Vagina (tissue), 2 donors: ENCODE data around the gene ASB4. TPM values are rescaled to one million over a fixed set of nuclear protein-coding genes. Genes with fewer than 3 reads are reported as not detected.

Source experiments
- DNase-seq, 2 donors: peaks; one replicate each; pipeline ENCODE4 v3.0.0-alpha.2; 2017; ENCODE audit errors: extremely low spot score in 2 of 2
- H3K27ac ChIP-seq: fragments of 200-600 bp; sonication (generic); one replicate; pipeline ENCODE4 v1.5.1; 2019
- H3K27me3 ChIP-seq: fragments of 200-600 bp; sonication (generic); one replicate; pipeline ENCODE4 v1.5.1; 2019
- H3K36me3 ChIP-seq, 2 donors: fragments of 200-600 bp; sonication (generic); one replicate each; pipeline ENCODE4 v1.5.1; 2017 to 2019
- H3K4me1 ChIP-seq: fragments of 200-600 bp; sonication (generic); one replicate; pipeline ENCODE4 v1.5.1; 2019
- H3K4me3 ChIP-seq, 2 donors: fragments of 200-600 bp; sonication (generic); 1 replicate in 1 of 2; 2 replicates in 1 of 2; pipeline ENCODE4 v1.5.1; 2016 to 2019
- H3K9me3 ChIP-seq: fragments of 200-600 bp; sonication (generic); one replicate; pipeline ENCODE4 v1.5.1; 2019
- POLR2A ChIP-seq, 2 donors: fragments of 450-650 bp; IDR thresholded peaks; one replicate each; pipeline ENCODE4 v1.6.1; 2017; ENCODE audit warnings: antibody characterized with exemption in 2 of 2, mild to moderate bottlenecking in 2 of 2, moderate library complexity in 2 of 2
- POLR2AphosphoS5 ChIP-seq, 2 donors: sonication (generic); formaldehyde crosslinking; IDR thresholded peaks; one replicate each; pipeline ENCODE4 v1.9.0; 2017; ENCODE audit warnings: antibody characterized with exemption in 2 of 2, mild to moderate bottlenecking in 2 of 2, low read depth in 1 of 2; ENCODE audit not compliant: insufficient read depth in 1 of 2
- intact Hi-C: fragments of 100-400 bp; cut with DNase I; formaldehyde crosslinking; loops from one replicate; pipeline ENCODE4 v1.15.1; 2023
- total RNA-seq: library from RNA; depleted of rRNA; stranded (reverse); fragments of >200 nt; gene quantifications from one replicate; pipeline ENCODE4 v1.2.3, GENCODE V29; 2016
- TF ChIP-seq, protein P1 (sequence below), 3 experiments: fragments of 450-650 bp in 2 of 3; fragments of 200-600 bp in 1 of 3; sonication (generic) in 1 of 3; IDR thresholded peaks; one replicate each; pipeline ENCODE4 v1.5.1; 2017 to 2019; ENCODE audit warnings: antibody characterized with exemption in 3 of 3, mild to moderate bottlenecking in 2 of 3, moderate library complexity in 2 of 3

ASB4 gene
- total RNA-seq, 1 donor from 2014 or later, result 0.25 TPM

- intact Hi-C loops, result no loop called here
- Histone ChIP-seq H3K36me3 (no peaks in the 10 kb centered on the region), H3K4me1 (no peaks in the 10 kb centered on the region), H3K27ac (no peak overlapping the region), H3K9me3 (no peaks in the 10 kb centered on the region), H3K27me3 (no peaks in the 10 kb centered on the region), H3K4me3 (no peak overlapping the region)
- DNase-seq, result no peak
- TF ChIP-seq, protein P1, sequence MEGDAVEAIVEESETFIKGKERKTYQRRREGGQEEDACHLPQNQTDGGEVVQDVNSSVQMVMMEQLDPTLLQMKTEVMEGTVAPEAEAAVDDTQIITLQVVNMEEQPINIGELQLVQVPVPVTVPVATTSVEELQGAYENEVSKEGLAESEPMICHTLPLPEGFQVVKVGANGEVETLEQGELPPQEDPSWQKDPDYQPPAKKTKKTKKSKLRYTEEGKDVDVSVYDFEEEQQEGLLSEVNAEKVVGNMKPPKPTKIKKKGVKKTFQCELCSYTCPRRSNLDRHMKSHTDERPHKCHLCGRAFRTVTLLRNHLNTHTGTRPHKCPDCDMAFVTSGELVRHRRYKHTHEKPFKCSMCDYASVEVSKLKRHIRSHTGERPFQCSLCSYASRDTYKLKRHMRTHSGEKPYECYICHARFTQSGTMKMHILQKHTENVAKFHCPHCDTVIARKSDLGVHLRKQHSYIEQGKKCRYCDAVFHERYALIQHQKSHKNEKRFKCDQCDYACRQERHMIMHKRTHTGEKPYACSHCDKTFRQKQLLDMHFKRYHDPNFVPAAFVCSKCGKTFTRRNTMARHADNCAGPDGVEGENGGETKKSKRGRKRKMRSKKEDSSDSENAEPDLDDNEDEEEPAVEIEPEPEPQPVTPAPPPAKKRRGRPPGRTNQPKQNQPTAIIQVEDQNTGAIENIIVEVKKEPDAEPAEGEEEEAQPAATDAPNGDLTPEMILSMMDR (IDR thresholded peaks at IDR 0.05), result no peak
- TF ChIP-seq POLR2AphosphoS5 (IDR thresholded peaks at IDR 0.05; ENCODE audit: insufficient read depth in 1 of 2, low read depth in 1 of 2) (no peak), POLR2A (IDR thresholded peaks at IDR 0.05) (no peak)
Measured at GRCh38 chr7:95539426-95539825, 53.7 kb downstream of the ASB4 start.

- Histone ChIP-seq H3K4me3 (no peak overlapping the region), H3K27me3 (no peaks in the 10 kb centered on the region), H3K36me3 (no peaks in the 10 kb centered on the region), H3K9me3 (no peaks in the 10 kb centered on the region), H3K4me1 (peaks cover 2% of the 10 kb centered on the region), H3K27ac (no peak overlapping the region)
- TF ChIP-seq, protein P1 (IDR thresholded peaks at IDR 0.05), result no peak
- TF ChIP-seq POLR2A (IDR thresholded peaks at IDR 0.05) (no peak), POLR2AphosphoS5 (IDR thresholded peaks at IDR 0.05; ENCODE audit: insufficient read depth in 1 of 2, low read depth in 1 of 2) (no peak)
- intact Hi-C loops, result no loop called here
- DNase-seq, result no peak
Measured at GRCh38 chr7:95540366-95540765, 54.6 kb downstream of the ASB4 start.

GRCh38 chr7:95543312-95543711, 57.6 kb downstream of the ASB4 start:
- TF ChIP-seq POLR2AphosphoS5 (IDR thresholded peaks at IDR 0.05; ENCODE audit: insufficient read depth in 1 of 2, low read depth in 1 of 2) (no peak), POLR2A (IDR thresholded peaks at IDR 0.05) (no peak)
- TF ChIP-seq, protein P1 (IDR thresholded peaks at IDR 0.05), result no peak
- Histone ChIP-seq H3K4me1 (peaks cover 22% of the 10 kb centered on the region), H3K4me3 (no peak overlapping the region), H3K36me3 (no peaks in the 10 kb centered on the region), H3K9me3 (no peaks in the 10 kb centered on the region), H3K27me3 (no peaks in the 10 kb centered on the region), H3K27ac (no peak overlapping the region)
- intact Hi-C loops, result loop anchor here (2.0 kb wide), 1 partner anchor 19 kb away; no protein-coding TSS in a partner anchor
- no peak for DNase-seq

DNA sequence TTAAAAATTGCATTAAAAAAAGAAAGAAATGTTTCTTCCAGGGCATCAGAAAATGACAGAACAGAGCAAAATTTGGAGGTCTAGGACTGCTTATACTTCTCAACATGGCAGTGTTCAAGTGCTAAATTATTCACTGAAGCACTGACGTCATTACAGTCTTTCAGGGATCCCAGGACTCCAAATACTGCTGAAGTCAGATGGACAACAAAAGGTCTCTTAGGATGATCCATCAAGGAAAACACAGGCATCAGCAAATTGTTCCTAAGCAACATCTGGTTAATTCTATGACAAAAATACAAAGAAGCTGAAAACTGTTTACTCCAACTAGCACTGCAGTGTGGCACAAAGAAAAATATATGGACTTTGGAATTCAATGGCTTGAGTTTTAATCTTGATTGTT, 58.4 kb downstream of the ASB4 start:
- H3K9me3 ChIP-seq, result no peaks in the 10 kb centered on the region
- intact Hi-C loops, result no loop called here
- H3K4me3 ChIP-seq, result no peak overlapping the region
- no peaks in the 10 kb centered on the region for H3K36me3 ChIP-seq
- H3K27ac ChIP-seq, result no peak overlapping the region
- H3K4me1 ChIP-seq, result peaks cover 31% of the 10 kb centered on the region
- TF ChIP-seq, protein P1 (IDR thresholded peaks at IDR 0.05), result no peak
- no peak for DNase-seq
- no peaks in the 10 kb centered on the region for H3K27me3 ChIP-seq

GRCh38 chr7:95545007-95545615, 59.4 kb downstream of the ASB4 start:
- H3K27me3 ChIP-seq, result no peaks in the 10 kb centered on the region
- no peaks in the 10 kb centered on the region for H3K9me3 ChIP-seq
- TF ChIP-seq POLR2AphosphoS5 (IDR thresholded peaks at IDR 0.05; ENCODE audit: insufficient read depth in 1 of 2, low read depth in 1 of 2) (peak in 1 of 2 donors; percentile 88), POLR2A (IDR thresholded peaks at IDR 0.05) (no peak)
- TF ChIP-seq, protein P1 (IDR thresholded peaks at IDR 0.05), result peak in 2 of 3 experiments; percentile 59 to 66
- H3K36me3 ChIP-seq, result no peaks in the 10 kb centered on the region
- peaks cover 40% of the 10 kb centered on the region for H3K4me1 ChIP-seq
- no peak for DNase-seq
- intact Hi-C loops, result loop anchor here (5.0 kb wide), 1 partner anchor 62 kb away; no protein-coding TSS in a partner anchor
- H3K4me3 ChIP-seq, result peak overlapping the region; percentile 17 to 36
- peak overlapping the region; percentile 79 for H3K27ac ChIP-seq
